SK-N-SH (cell line): ENCODE results near the gene ITPRIPL2.

ENCODE experiments used
- CHD2 ChIP-seq: fragments of 150-350 bp; IDR thresholded peaks from 2 replicates; pipeline ENCODE4 v1.6.1; 2018; ENCODE audit warnings: low read length; ENCODE audit not compliant: partially characterized antibody
- EP300 ChIP-seq, 2 experiments: IDR thresholded peaks; 2 replicates each; pipeline versions ENCODE4 v1.4.0 to v1.6.1; 2012; ENCODE audit warnings: borderline replicate concordance in 1 of 2, low read depth in 1 of 2, low read length in 1 of 2
- GABPA ChIP-seq: IDR thresholded peaks from 2 replicates; pipeline ENCODE4 v1.4.0; 2012; ENCODE audit warnings: low read depth, mild to moderate bottlenecking
- GATA2 ChIP-seq: sonication (generic); formaldehyde crosslinking; IDR thresholded peaks from 2 replicates; pipeline ENCODE4 v1.5.0; 2020; ENCODE audit warnings: mild to moderate bottlenecking, missing genetic modification reagents
- POLR2AphosphoS5 ChIP-seq: IDR thresholded peaks from 2 replicates; pipeline ENCODE4 v1.6.1; 2012; ENCODE audit warnings: low read depth, low read length
- RAD21 ChIP-seq: IDR thresholded peaks from 2 replicates; pipeline ENCODE4 v1.6.1; 2012; ENCODE audit warnings: mild to moderate bottlenecking, low read length
- SMC3 ChIP-seq: IDR thresholded peaks from 2 replicates; pipeline ENCODE4 v1.6.1; 2012; ENCODE audit warnings: low read depth, low read length, improper control_type of control experiment
- TAF1 ChIP-seq: IDR thresholded peaks from 2 replicates; pipeline ENCODE4 v1.6.1; 2012; ENCODE audit warnings: low read depth, mild to moderate bottlenecking, low read length, moderate library complexity, borderline replicate concordance
- TCF12 ChIP-seq: IDR thresholded peaks from 2 replicates; pipeline ENCODE4 v1.4.0; 2012
- USF1 ChIP-seq: IDR thresholded peaks from 2 replicates; pipeline ENCODE4 v1.4.0; 2012; ENCODE audit warnings: low read depth, borderline replicate concordance
- YY1 ChIP-seq: IDR thresholded peaks from 2 replicates; pipeline ENCODE4 v1.4.0; 2012; ENCODE audit warnings: low read depth, mild to moderate bottlenecking
- TF ChIP-seq, protein P1 (sequence below): fragments of 200-600 bp; sonication (generic); IDR thresholded peaks from 2 replicates; pipeline ENCODE4 v1.6.1; 2017; ENCODE audit warnings: antibody characterized with exemption, mild to moderate bottlenecking, moderate library complexity
- TF ChIP-seq, protein P2 (sequence below): IDR thresholded peaks from 2 replicates; pipeline ENCODE4 v1.4.0; 2012; ENCODE audit warnings: low read depth, borderline replicate concordance

DNA sequence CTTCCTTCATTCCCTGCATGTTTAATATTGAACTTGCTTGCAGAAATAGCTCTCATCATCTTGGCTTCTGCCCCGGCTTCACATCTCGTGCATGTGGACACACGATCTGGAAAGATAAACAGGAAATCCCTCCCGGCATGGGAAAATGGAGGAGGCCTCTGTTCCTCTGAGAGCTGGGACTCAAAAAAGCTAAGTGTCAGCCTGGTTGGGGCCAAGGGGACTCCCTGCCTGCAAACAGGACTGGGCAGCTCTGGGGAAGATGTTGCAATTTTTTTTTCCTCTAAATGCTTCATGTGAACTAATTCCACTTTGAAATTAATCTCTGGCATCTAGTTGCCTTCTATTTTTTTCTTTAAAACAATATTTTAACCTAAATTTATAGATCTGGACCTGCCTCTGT, 24.8 kb downstream of the ITPRIPL2 start:
- TF ChIP-seq, protein P1, sequence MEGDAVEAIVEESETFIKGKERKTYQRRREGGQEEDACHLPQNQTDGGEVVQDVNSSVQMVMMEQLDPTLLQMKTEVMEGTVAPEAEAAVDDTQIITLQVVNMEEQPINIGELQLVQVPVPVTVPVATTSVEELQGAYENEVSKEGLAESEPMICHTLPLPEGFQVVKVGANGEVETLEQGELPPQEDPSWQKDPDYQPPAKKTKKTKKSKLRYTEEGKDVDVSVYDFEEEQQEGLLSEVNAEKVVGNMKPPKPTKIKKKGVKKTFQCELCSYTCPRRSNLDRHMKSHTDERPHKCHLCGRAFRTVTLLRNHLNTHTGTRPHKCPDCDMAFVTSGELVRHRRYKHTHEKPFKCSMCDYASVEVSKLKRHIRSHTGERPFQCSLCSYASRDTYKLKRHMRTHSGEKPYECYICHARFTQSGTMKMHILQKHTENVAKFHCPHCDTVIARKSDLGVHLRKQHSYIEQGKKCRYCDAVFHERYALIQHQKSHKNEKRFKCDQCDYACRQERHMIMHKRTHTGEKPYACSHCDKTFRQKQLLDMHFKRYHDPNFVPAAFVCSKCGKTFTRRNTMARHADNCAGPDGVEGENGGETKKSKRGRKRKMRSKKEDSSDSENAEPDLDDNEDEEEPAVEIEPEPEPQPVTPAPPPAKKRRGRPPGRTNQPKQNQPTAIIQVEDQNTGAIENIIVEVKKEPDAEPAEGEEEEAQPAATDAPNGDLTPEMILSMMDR: no peak
- TF ChIP-seq, protein P2, sequence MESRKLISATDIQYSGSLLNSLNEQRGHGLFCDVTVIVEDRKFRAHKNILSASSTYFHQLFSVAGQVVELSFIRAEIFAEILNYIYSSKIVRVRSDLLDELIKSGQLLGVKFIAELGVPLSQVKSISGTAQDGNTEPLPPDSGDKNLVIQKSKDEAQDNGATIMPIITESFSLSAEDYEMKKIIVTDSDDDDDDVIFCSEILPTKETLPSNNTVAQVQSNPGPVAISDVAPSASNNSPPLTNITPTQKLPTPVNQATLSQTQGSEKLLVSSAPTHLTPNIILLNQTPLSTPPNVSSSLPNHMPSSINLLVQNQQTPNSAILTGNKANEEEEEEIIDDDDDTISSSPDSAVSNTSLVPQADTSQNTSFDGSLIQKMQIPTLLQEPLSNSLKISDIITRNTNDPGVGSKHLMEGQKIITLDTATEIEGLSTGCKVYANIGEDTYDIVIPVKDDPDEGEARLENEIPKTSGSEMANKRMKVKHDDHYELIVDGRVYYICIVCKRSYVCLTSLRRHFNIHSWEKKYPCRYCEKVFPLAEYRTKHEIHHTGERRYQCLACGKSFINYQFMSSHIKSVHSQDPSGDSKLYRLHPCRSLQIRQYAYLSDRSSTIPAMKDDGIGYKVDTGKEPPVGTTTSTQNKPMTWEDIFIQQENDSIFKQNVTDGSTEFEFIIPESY: no peak
- TF ChIP-seq GATA2 (CRISPR knock-in tag): peak; percentile 54; the same call in 1 of the 2 replicates
- no peak for TF ChIP-seq SMC3
- no peak for TF ChIP-seq RAD21
- 0 out of 4 replicates have a peak, but pooled peaks of 1 of the 2 experiments have one; percentile 27 for TF ChIP-seq EP300 (IDR thresholded peaks at IDR 0.05; ENCODE audit: borderline replicate concordance in 1 of 2, low read depth in 1 of 2, low read length in 1 of 2)
- no peak for TF ChIP-seq POLR2AphosphoS5
- no peak for TF ChIP-seq USF1
- no peak for TF ChIP-seq YY1
- no peak for TF ChIP-seq TAF1
- TF ChIP-seq GABPA: no peak
- TF ChIP-seq CHD2: no peak
- TF ChIP-seq TCF12: no peak
